ENCODE data around the gene POP4. TPM values are rescaled to one million over a fixed set of nuclear protein-coding genes. Genes with fewer than 3 reads are reported as not detected.

The POP4 gene
- total and polyA plus RNA-seq, 2 donors from 2014 or later: 60.5 to 87.9 TPM

GRCh38 chr19:29596885-29597525 lies 9.1 kb upstream of the POP4 start:
- TF ChIP-seq CTCF (IDR thresholded peaks at IDR 0.05; ENCODE audit: borderline replicate concordance, extremely low read depth, insufficient read depth): peak; percentile 13
- H3K9ac ChIP-seq (ENCODE audit: low read length in 3 of 3): no peak overlapping the region
- H3K9me3 ChIP-seq (ENCODE audit: control insufficient read depth in 2 of 3, insufficient read depth in 1 of 3, low read length in 3 of 3): no peaks in the 10 kb centered on the region
- intact Hi-C loops (cut with DNase I): no loop called here
- no peak overlapping the region for H3K4me3 ChIP-seq (ENCODE audit: low read length in 3 of 3)
- no peaks in the 10 kb centered on the region for H3K36me3 ChIP-seq (ENCODE audit: control insufficient read depth in 2 of 3, insufficient read depth in 3 of 3, low read length in 3 of 3)
- H3K27ac ChIP-seq (ENCODE audit: low read depth in 2 of 2, low read length in 2 of 2): no peak overlapping the region
- FAIRE-seq (no peak), DNase-seq (peak in 4 of 5 donors; percentile 45 to 82 (median 70))
- peaks cover 2% of the 10 kb centered on the region for H3K27me3 ChIP-seq (ENCODE audit: control insufficient read depth, insufficient read depth, low read length)
- H3K4me1 ChIP-seq (ENCODE audit: control insufficient read depth in 2 of 3, insufficient read depth in 2 of 3, low read depth in 1 of 3, low read length in 3 of 3): no peaks in the 10 kb centered on the region

GRCh38 chr19:29598036-29598435 lies 8.0 kb upstream of the POP4 start:
- no peak for FAIRE-seq
- H3K27me3 ChIP-seq (ENCODE audit: control insufficient read depth, insufficient read depth, low read length): peaks cover 2% of the 10 kb centered on the region
- no peak overlapping the region for H3K9ac ChIP-seq (ENCODE audit: low read length in 3 of 3)

GRCh38 chr19:29598496-29598895 lies 7.6 kb upstream of the POP4 start:
- Histone ChIP-seq H3K27ac (ENCODE audit: low read depth in 2 of 2, low read length in 2 of 2) (no peak overlapping the region), H3K9ac (ENCODE audit: low read length in 3 of 3) (no peak overlapping the region), H3K36me3 (ENCODE audit: control insufficient read depth in 2 of 3, insufficient read depth in 3 of 3, low read length in 3 of 3) (no peaks in the 10 kb centered on the region), H3K4me1 (ENCODE audit: control insufficient read depth in 2 of 3, insufficient read depth in 2 of 3, low read depth in 1 of 3, low read length in 3 of 3) (no peaks in the 10 kb centered on the region), H3K27me3 (ENCODE audit: control insufficient read depth, insufficient read depth, low read length) (peaks cover 2% of the 10 kb centered on the region), H3K9me3 (ENCODE audit: control insufficient read depth in 2 of 3, insufficient read depth in 1 of 3, low read length in 3 of 3) (no peaks in the 10 kb centered on the region), H3K4me3 (ENCODE audit: low read length in 3 of 3) (no peak overlapping the region)
- TF ChIP-seq CTCF (IDR thresholded peaks at IDR 0.05; ENCODE audit: borderline replicate concordance, extremely low read depth, insufficient read depth): no peak
- intact Hi-C loops (cut with DNase I): no loop called here
- DNase-seq: no peak
- FAIRE-seq: no peak

More at GRCh38 chr19:29598036-29598435, 8.0 kb upstream of the POP4 start:
- H3K27ac ChIP-seq (ENCODE audit: low read depth in 2 of 2, low read length in 2 of 2): no peak overlapping the region
- no peaks in the 10 kb centered on the region for H3K9me3 ChIP-seq (ENCODE audit: control insufficient read depth in 2 of 3, insufficient read depth in 1 of 3, low read length in 3 of 3)
- intact Hi-C loops (cut with DNase I): no loop called here
- H3K36me3 ChIP-seq (ENCODE audit: control insufficient read depth in 2 of 3, insufficient read depth in 3 of 3, low read length in 3 of 3): no peaks in the 10 kb centered on the region
- DNase-seq: no peak
- no peaks in the 10 kb centered on the region for H3K4me1 ChIP-seq (ENCODE audit: control insufficient read depth in 2 of 3, insufficient read depth in 2 of 3, low read depth in 1 of 3, low read length in 3 of 3)
- H3K4me3 ChIP-seq (ENCODE audit: low read length in 3 of 3): no peak overlapping the region
- TF ChIP-seq CTCF (IDR thresholded peaks at IDR 0.05; ENCODE audit: borderline replicate concordance, extremely low read depth, insufficient read depth): no peak

- intact Hi-C loops (cut with DNase I): no loop called here
- FAIRE-seq (no peak), DNase-seq (no peak)
- no peak overlapping the region for H3K27ac ChIP-seq (ENCODE audit: low read depth in 2 of 2, low read length in 2 of 2)
- no peak overlapping the region for H3K9ac ChIP-seq (ENCODE audit: low read length in 3 of 3)
- no peaks in the 10 kb centered on the region for H3K27me3 ChIP-seq (ENCODE audit: control insufficient read depth, insufficient read depth, low read length)
- no peak for TF ChIP-seq CTCF (IDR thresholded peaks at IDR 0.05; ENCODE audit: borderline replicate concordance, extremely low read depth, insufficient read depth)
- H3K9me3 ChIP-seq (ENCODE audit: control insufficient read depth in 2 of 3, insufficient read depth in 1 of 3, low read length in 3 of 3): no peaks in the 10 kb centered on the region
- no peaks in the 10 kb centered on the region for H3K36me3 ChIP-seq (ENCODE audit: control insufficient read depth in 2 of 3, insufficient read depth in 3 of 3, low read length in 3 of 3)
- H3K4me1 ChIP-seq (ENCODE audit: control insufficient read depth in 2 of 3, insufficient read depth in 2 of 3, low read depth in 1 of 3, low read length in 3 of 3): peaks cover 0 to 9% (median 0%) of the 10 kb centered on the region in 3 donors
- H3K4me3 ChIP-seq (ENCODE audit: low read length in 3 of 3): no peak overlapping the region
Observed at GRCh38 chr19:29603308-29603707, 2.8 kb upstream of the POP4 start.

All from kidney (tissue), 14 donors.